HG03175 (cell line): ENCODE data around the gene NAT10.

Source experiments
- ATAC-seq: cut with Tn5 transposase; IDR thresholded peaks from one replicate; pipeline ENCODE4 v1.9.1; 2021; ENCODE audit warnings: mild to moderate bottlenecking, moderate library complexity; ENCODE audit not compliant: unreplicated experiment

The NAT10 gene

GRCh38 chr11:34105957-34106504 is 602 bp downstream of the NAT10 start:
- no peak for ATAC-seq

GRCh38 chr11:34111722-34112270 is 6.4 kb downstream of the NAT10 start:
- no peak for ATAC-seq

GRCh38 chr11:34114014-34114413 is 8.6 kb downstream of the NAT10 start:
- no peak for ATAC-seq

- no peak for ATAC-seq
Measured at GRCh38 chr11:34114471-34114870, 9.0 kb downstream of the NAT10 start.

GRCh38 chr11:34120651-34121050 is 15.2 kb downstream of the NAT10 start:
- ATAC-seq = no peak

GRCh38 chr11:34124885-34125668 is 19.6 kb downstream of the NAT10 start:
- ATAC-seq = no peak

- ATAC-seq = no peak
Measured at GRCh38 chr11:34126959-34127848, 21.8 kb downstream of the NAT10 start.

GRCh38 chr11:34128824-34129223 is 23.4 kb downstream of the NAT10 start:
- no peak for ATAC-seq

- no peak for ATAC-seq
Measured at GRCh38 chr11:34132261-34132965, 27.0 kb downstream of the NAT10 start.

- no peak for ATAC-seq
Measured at GRCh38 chr11:34134765-34135164, 29.3 kb downstream of the NAT10 start.

- no peak for ATAC-seq
Measured at GRCh38 chr11:34135439-34135838, 30.0 kb downstream of the NAT10 start.

GRCh38 chr11:34136420-34136819 is 31.0 kb downstream of the NAT10 start:
- ATAC-seq = no peak

GRCh38 chr11:34139346-34139745 is 33.9 kb downstream of the NAT10 start:
- no peak for ATAC-seq

GRCh38 chr11:34140149-34140548 is 34.7 kb downstream of the NAT10 start:
- no peak for ATAC-seq

- ATAC-seq = no peak
Measured at GRCh38 chr11:34143048-34143447, 37.6 kb downstream of the NAT10 start.

GRCh38 chr11:34145073-34145472 is 39.6 kb downstream of the NAT10 start:
- no peak for ATAC-seq

GRCh38 chr11:34145847-34146381 is 40.5 kb downstream of the NAT10 start:
- no peak for ATAC-seq

- no peak for ATAC-seq
Measured at GRCh38 chr11:34146411-34146810, 41.0 kb downstream of the NAT10 start.

GRCh38 chr11:34146866-34147265 is 41.4 kb downstream of the NAT10 start:
- ATAC-seq = no peak

GRCh38 chr11:34147581-34147980 is 42.2 kb downstream of the NAT10 start:
- ATAC-seq = no peak
